SU-DHL-6 (cell line): Measurements from ENCODE around the gene MCAT.

Experiments
- H2AFZ ChIP-seq: fragments of 200-600 bp; sonication (generic); 2 replicates; pipeline ENCODE4 v1.6.1; 2014; ENCODE audit warnings: low read depth, mild to moderate bottlenecking, moderate library complexity, mixed read lengths, antibody characterized with exemption, low read length; ENCODE audit not compliant: severe bottlenecking
- H3F3A ChIP-seq: fragments of 200-600 bp; shearing (Covaris generic); 2 replicates; pipeline ENCODE4 v1.6.0; 2016; ENCODE audit warnings: antibody characterized with exemption, mild to moderate bottlenecking; ENCODE audit not compliant: insufficient read depth
- H3K27ac ChIP-seq: fragments of 200-600 bp; sonication (generic); 2 replicates; pipeline ENCODE4 v1.5.1; 2016; ENCODE audit warnings: low read depth, mild to moderate bottlenecking, low read length, moderate library complexity, mixed read lengths
- H3K27me3 ChIP-seq: fragments of 200-600 bp; sonication (generic), shearing (Covaris generic); 2 replicates; pipeline ENCODE4 v1.6.0; 2014; ENCODE audit warnings: mild to moderate bottlenecking, low read length
- H3K36me3 ChIP-seq: fragments of 200-600 bp; sonication (generic); 2 replicates; pipeline ENCODE4 v1.6.1; 2014; ENCODE audit warnings: mild to moderate bottlenecking, low read length, mixed read lengths
- H3K4me2 ChIP-seq: fragments of 300-600, 200-600 bp; shearing (Covaris generic), sonication (generic); 2 replicates; pipeline ENCODE4 v1.6.0; 2014; ENCODE audit warnings: low read length, low read depth, mild to moderate bottlenecking; ENCODE audit not compliant: poor library complexity, severe bottlenecking
- H3K4me3 ChIP-seq: fragments of 200-600 bp; sonication (generic); 2 replicates; pipeline ENCODE4 v1.5.1; 2014; ENCODE audit warnings: antibody characterized with exemption, low read length, mild to moderate bottlenecking, mixed read lengths; ENCODE audit not compliant: insufficient read depth, poor library complexity, severe bottlenecking
- H3K79me2 ChIP-seq: fragments of 200-600 bp; sonication (generic); 2 replicates; pipeline ENCODE4 v1.6.1; 2014; ENCODE audit warnings: mild to moderate bottlenecking, low read length, moderate library complexity; ENCODE audit not compliant: insufficient read depth
- H3K9ac ChIP-seq: fragments of 200-600 bp; sonication (generic); 2 replicates; pipeline ENCODE4 v1.7.0; 2014; ENCODE audit warnings: mild to moderate bottlenecking, low read length
- H3K9me2 ChIP-seq: fragments of 200-600 bp; sonication (generic); replicated peaks from 2 replicates; pipeline ENCODE4 v1.6.1; 2014; ENCODE audit warnings: low read length; ENCODE audit not compliant: insufficient read depth
- H3K9me3 ChIP-seq: fragments of 200-600 bp; sonication (generic); 2 replicates; pipeline ENCODE4 v1.6.1; 2014; ENCODE audit warnings: low read length, mixed read lengths; ENCODE audit not compliant: insufficient read depth
- H4K20me1 ChIP-seq: fragments of 200-600 bp; sonication (generic); 2 replicates; pipeline ENCODE4 v1.6.1; 2014; ENCODE audit warnings: low read depth, mild to moderate bottlenecking, antibody characterized with exemption, low read length, moderate library complexity, mixed read lengths
- CTCF ChIP-seq: fragments of 200-600 bp; sonication (generic); IDR thresholded peaks from one replicate; pipeline ENCODE4 v1.5.1; 2017; ENCODE audit warnings: antibody characterized with exemption, mild to moderate bottlenecking, low read length, moderate library complexity; ENCODE audit not compliant: insufficient read depth, poor library complexity, severe bottlenecking
- EZH2phosphoT487 ChIP-seq: fragments of 200-600 bp; sonication (generic), shearing (Covaris generic); conservative IDR thresholded peaks from 2 replicates; pipeline ENCODE4 v1.6.1; 2018; ENCODE audit warnings: mild to moderate bottlenecking, antibody characterized with exemption, low read length, moderate library complexity, mixed read lengths

The MCAT gene

DNA sequence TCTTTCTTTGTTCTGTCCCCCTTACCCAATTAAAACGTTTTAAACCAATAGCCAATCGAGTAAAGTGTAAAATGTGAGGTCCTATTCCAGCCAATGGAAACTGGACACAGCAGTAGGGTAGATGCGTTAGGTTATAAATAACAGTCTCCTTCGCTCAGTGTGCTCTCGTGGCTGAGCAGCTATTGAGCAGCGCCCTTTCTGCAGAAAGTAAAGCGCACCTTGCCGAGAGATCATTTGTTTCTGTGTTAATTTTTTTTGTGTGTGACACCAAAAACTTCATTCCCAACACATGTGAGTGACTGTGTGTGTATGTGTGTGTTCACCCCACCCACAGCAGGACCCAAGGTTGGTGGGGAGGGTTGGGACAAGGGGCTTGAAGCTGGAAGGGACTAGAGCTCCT, 46.8 kb downstream of the MCAT start:
- no peak overlapping the region for H3K4me3 ChIP-seq
- H3K36me3 ChIP-seq, result no peaks in the 10 kb centered on the region
- H3K9ac ChIP-seq, result no peak overlapping the region
- H3F3A ChIP-seq, result 0 out of 2 replicates have a peak, but pooled peaks cover 3% of the 10 kb centered on the region
- no peaks in the 10 kb centered on the region for H3K9me2 ChIP-seq
- no peak overlapping the region for H3K4me2 ChIP-seq
- TF ChIP-seq EZH2phosphoT487 (no peak), CTCF (no peak)
- H3K79me2 ChIP-seq, result no peaks in the 10 kb centered on the region
- H4K20me1 ChIP-seq, result no peaks in the 10 kb centered on the region
- H3K27ac ChIP-seq, result no peak overlapping the region
- no peaks in the 10 kb centered on the region for H3K27me3 ChIP-seq
- H3K9me3 ChIP-seq, result peaks cover 10% of the 10 kb centered on the region; the same call in 1 of the 2 replicates
- no peak overlapping the region for H2AFZ ChIP-seq

DNA sequence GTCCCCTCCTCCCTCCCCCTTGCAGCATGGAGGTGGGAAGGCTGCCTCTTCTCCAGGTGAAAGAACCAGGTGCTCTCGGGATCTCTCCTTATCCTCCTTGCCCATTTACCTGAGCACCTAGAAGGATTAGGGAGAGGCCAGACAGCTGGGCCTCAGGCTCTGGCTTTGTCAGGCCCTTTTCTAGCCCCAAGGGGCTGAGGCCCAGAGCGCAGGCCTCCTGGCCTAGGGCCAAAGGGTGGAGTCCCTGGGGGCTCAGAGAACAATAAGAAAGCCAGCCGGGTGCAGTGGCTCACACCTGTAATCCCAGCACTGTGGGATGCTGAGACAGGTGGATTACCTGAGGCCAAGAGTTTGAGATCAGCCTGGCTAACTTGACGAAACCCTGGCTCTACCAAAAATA, 48.6 kb downstream of the MCAT start:
- no peak overlapping the region for H3K4me3 ChIP-seq
- H4K20me1 ChIP-seq, result no peaks in the 10 kb centered on the region
- no peaks in the 10 kb centered on the region for H3K79me2 ChIP-seq
- TF ChIP-seq CTCF, result no peak
- TF ChIP-seq EZH2phosphoT487, result no peak
- H3K9me3 ChIP-seq, result peaks cover 10% of the 10 kb centered on the region; the same call in 1 of the 2 replicates
- H3K9me2 ChIP-seq, result no peaks in the 10 kb centered on the region
- H3K9ac ChIP-seq, result no peak overlapping the region
- no peak overlapping the region for H3K27ac ChIP-seq
- no peaks in the 10 kb centered on the region for H3K27me3 ChIP-seq
- peaks cover 11% of the 10 kb centered on the region; the same call in 1 of the 2 replicates for H3F3A ChIP-seq
- no peak overlapping the region for H3K4me2 ChIP-seq
- no peak overlapping the region for H2AFZ ChIP-seq
- no peaks in the 10 kb centered on the region for H3K36me3 ChIP-seq

GRCh38 chr22:43094085-43094484, 49.1 kb downstream of the MCAT start:
- Histone ChIP-seq H3K4me2 (no peak overlapping the region), H2AFZ (no peak overlapping the region), H3K27ac (no peak overlapping the region), H3K9me3 (peaks cover 10% of the 10 kb centered on the region; the same call in 1 of the 2 replicates), H3K9ac (no peak overlapping the region), H3K36me3 (no peaks in the 10 kb centered on the region), H3K27me3 (no peaks in the 10 kb centered on the region), H3F3A (peaks cover 11% of the 10 kb centered on the region; the same call in 1 of the 2 replicates), H3K79me2 (no peaks in the 10 kb centered on the region), H3K9me2 (no peaks in the 10 kb centered on the region), H3K4me3 (no peak overlapping the region), H4K20me1 (no peaks in the 10 kb centered on the region)
- TF ChIP-seq EZH2phosphoT487, result no peak
- no peak for TF ChIP-seq CTCF

GRCh38 chr22:43092085-43092484, 51.1 kb downstream of the MCAT start:
- Histone ChIP-seq H2AFZ (no peak overlapping the region), H3K36me3 (no peaks in the 10 kb centered on the region)

More at GRCh38 chr22:43092085-43092484, 51.1 kb downstream of the MCAT start:
- Histone ChIP-seq H3K4me3 (no peak overlapping the region), H3K9ac (no peak overlapping the region), H3K27ac (no peak overlapping the region), H3K27me3 (no peaks in the 10 kb centered on the region), H3K9me2 (no peaks in the 10 kb centered on the region), H4K20me1 (no peaks in the 10 kb centered on the region), H3K9me3 (peaks cover 9% of the 10 kb centered on the region; the same call in 1 of the 2 replicates), H3K4me2 (no peak overlapping the region), H3K79me2 (no peaks in the 10 kb centered on the region), H3F3A (peaks cover 11% of the 10 kb centered on the region; the same call in 1 of the 2 replicates)
- TF ChIP-seq EZH2phosphoT487, result no peak
- no peak for TF ChIP-seq CTCF
